ENCODE results near the gene SCUBE1.
"Not testable (repeated sequence)": the region's sequence is repeated elsewhere in the genome, so short reads cannot be mapped to it uniquely, and the experiment has no call there.

SCUBE1 gene

GRCh38 chr22:43288807-43289420 is 54.3 kb downstream of the SCUBE1 start:
- no peak overlapping the region for H3K4me3 ChIP-seq (ENCODE audit: low read depth, low read length)
- no peak for DNase-seq (ENCODE audit: low read depth)
- TF ChIP-seq CTCF (IDR thresholded peaks at IDR 0.05; ENCODE audit: control insufficient read depth, extremely low read depth, insufficient read depth) = no peak

- H3K4me3 ChIP-seq (ENCODE audit: low read depth, low read length) = no peak overlapping the region
- TF ChIP-seq CTCF (IDR thresholded peaks at IDR 0.05; ENCODE audit: control insufficient read depth, extremely low read depth, insufficient read depth) = no peak
- no peak for DNase-seq (ENCODE audit: low read depth)
Measured at GRCh38 chr22:43288378-43288777, 54.8 kb downstream of the SCUBE1 start.

GRCh38 chr22:43287441-43287840 is 55.7 kb downstream of the SCUBE1 start:
- H3K4me3 ChIP-seq (ENCODE audit: low read depth, low read length) = no peak overlapping the region
- TF ChIP-seq CTCF (IDR thresholded peaks at IDR 0.05; ENCODE audit: control insufficient read depth, extremely low read depth, insufficient read depth) = no peak
- DNase-seq (ENCODE audit: low read depth) = no peak

GRCh38 chr22:43281394-43281793 is 61.8 kb downstream of the SCUBE1 start:
- TF ChIP-seq CTCF (IDR thresholded peaks at IDR 0.05; ENCODE audit: control insufficient read depth, extremely low read depth, insufficient read depth) = no peak
- H3K4me3 ChIP-seq (ENCODE audit: low read depth, low read length) = no peak overlapping the region
- DNase-seq (ENCODE audit: low read depth) = no peak

GRCh38 chr22:43280523-43280886 is 62.7 kb downstream of the SCUBE1 start:
- DNase-seq (ENCODE audit: low read depth); H3K4me3 ChIP-seq (ENCODE audit: low read depth, low read length): not testable (repeated sequence)

- TF ChIP-seq CTCF (IDR thresholded peaks at IDR 0.05; ENCODE audit: control insufficient read depth, extremely low read depth, insufficient read depth) = no peak
- no peak for DNase-seq (ENCODE audit: low read depth)
- no peak overlapping the region for H3K4me3 ChIP-seq (ENCODE audit: low read depth, low read length)
Measured at GRCh38 chr22:43279867-43280522, 63.2 kb downstream of the SCUBE1 start.

DNA sequence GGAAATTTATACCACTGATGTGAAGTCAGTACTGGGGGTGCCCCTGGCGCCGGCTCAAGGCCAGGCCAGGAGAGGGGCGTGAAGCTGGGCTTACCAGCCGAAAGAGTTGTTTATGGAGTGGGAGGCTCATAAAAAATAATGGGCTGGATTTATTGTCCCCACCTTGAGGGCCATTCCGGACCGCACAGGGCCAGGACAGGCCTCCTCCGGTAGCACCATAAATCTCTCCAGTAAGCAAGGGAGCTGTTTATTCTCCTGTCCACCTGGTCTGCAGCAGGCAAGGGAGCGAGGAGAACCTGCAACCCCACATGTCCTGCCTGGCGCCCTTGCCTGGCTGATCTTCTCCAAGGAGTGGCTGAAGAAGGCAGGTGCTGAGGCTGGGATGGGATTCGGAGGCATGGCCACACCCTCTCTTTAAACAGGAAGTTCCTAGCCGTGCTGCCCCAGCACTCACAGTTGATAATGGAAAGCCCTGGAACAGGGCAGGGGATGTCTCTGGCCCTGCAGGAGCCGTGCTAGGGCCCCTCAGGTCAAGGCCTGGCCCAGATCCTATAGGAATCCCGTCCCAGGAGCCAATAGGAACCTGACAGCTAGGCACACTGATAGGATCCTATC is 65.1 kb downstream of the SCUBE1 start:
- H3K4me3 ChIP-seq (ENCODE audit: low read depth, low read length) = no peak overlapping the region
- DNase-seq (ENCODE audit: low read depth) = no peak
- TF ChIP-seq CTCF (IDR thresholded peaks at IDR 0.05; ENCODE audit: control insufficient read depth, extremely low read depth, insufficient read depth) = no peak

All from LNCaP clone FGC (cell line).